HEK293 (cell line): ENCODE data around the gene CDK16.
A peak's percentile ranks its signal among the peaks of the same experiment; 100 is the strongest.

ENCODE experiments used
- CTCF ChIA-PET: fragments of 350-600 bp; formaldehyde crosslinking; extraction: SDS; loops from one replicate; lab custom pipeline; 2021; ENCODE audit warnings: antibody characterized with exemption; lab: Yijun Ruan, JAX
- POLR2A ChIA-PET: fragments of 300-600 bp; formaldehyde crosslinking; extraction: SDS; loops from one replicate; lab custom pipeline; 2020; ENCODE audit warnings: antibody characterized with exemption, inconsistent platforms; lab: Yijun Ruan, JAX
- H3K27ac ChIP-seq: fragments of 200-500 bp; sonication (Bioruptor generic); 2 replicates; pipeline ENCODE4 v1.5.1; 2014; ENCODE audit warnings: low read depth, low read length, control low read depth, inconsistent platforms; ENCODE audit errors: extremely low read depth
- H3K36me3 ChIP-seq, 2 experiments: fragments of 200-500 bp in 1 of 2; sonication (Bioruptor generic) in 1 of 2; 1 replicate in 1 of 2; 2 replicates in 1 of 2; pipeline ENCODE4 v1.5.1; 2014 to 2017; ENCODE audit warnings: inconsistent platforms in 2 of 2, low read length in 2 of 2; ENCODE audit not compliant: control insufficient read depth in 2 of 2, insufficient read depth in 1 of 2
- H3K4me1 ChIP-seq: fragments of 200-500 bp; sonication (Bioruptor generic); 2 replicates; pipeline ENCODE4 v1.5.1; 2014; ENCODE audit warnings: mild to moderate bottlenecking, low read length, inconsistent platforms; ENCODE audit not compliant: control insufficient read depth, insufficient read depth
- H3K4me3 ChIP-seq: 2 replicates; pipeline ENCODE4 v1.5.1; 2011; ENCODE audit warnings: low read depth, mild to moderate bottlenecking, control low read depth, low read length, moderate library complexity
- H3K9me3 ChIP-seq: fragments of 200-500 bp; sonication (Bioruptor generic); 2 replicates; pipeline ENCODE4 v1.5.1; 2014; ENCODE audit warnings: low read depth, low read length, inconsistent platforms; ENCODE audit not compliant: control insufficient read depth, insufficient read depth
- KLF16 ChIP-seq: fragments of 450-650 bp; formaldehyde crosslinking; IDR thresholded peaks from 2 replicates; pipeline ENCODE4 v1.5.1; 2017; ENCODE audit warnings: missing biosample characterization, missing genetic modification characterization
- SP2 ChIP-seq: fragments of 450-650 bp; formaldehyde crosslinking; IDR thresholded peaks from 2 replicates; pipeline ENCODE4 v1.5.1; 2016; ENCODE audit warnings: missing biosample characterization, missing genetic modification characterization
- ZBTB1 ChIP-seq: fragments of 450-650 bp; formaldehyde crosslinking; IDR thresholded peaks from 2 replicates; pipeline ENCODE4 v1.5.1; 2016; ENCODE audit warnings: missing biosample characterization, missing genetic modification characterization
- ZBTB10 ChIP-seq: fragments of 450-650 bp; formaldehyde crosslinking; IDR thresholded peaks from 2 replicates; pipeline ENCODE4 v1.5.1; 2016; ENCODE audit warnings: missing biosample characterization, missing genetic modification characterization
- ZBTB11 ChIP-seq: fragments of 450-650 bp; formaldehyde crosslinking; conservative IDR thresholded peaks from 2 replicates; pipeline ENCODE4 v1.5.1; 2016; ENCODE audit warnings: low read depth, missing biosample characterization, missing genetic modification characterization
- ZBTB20 ChIP-seq: fragments of 450-650 bp; formaldehyde crosslinking; IDR thresholded peaks from 2 replicates; pipeline ENCODE4 v1.5.1; 2016; ENCODE audit warnings: missing biosample characterization, missing genetic modification characterization
- ZFHX2 ChIP-seq: fragments of 450-650 bp; formaldehyde crosslinking; conservative IDR thresholded peaks from 2 replicates; pipeline ENCODE4 v1.5.1; 2016; ENCODE audit warnings: missing biosample characterization, missing genetic modification characterization
- ZNF394 ChIP-seq: fragments of 450-650 bp; formaldehyde crosslinking; IDR thresholded peaks from 2 replicates; pipeline ENCODE4 v1.5.1; 2016; ENCODE audit warnings: missing biosample characterization, missing genetic modification characterization, mild to moderate bottlenecking, moderate library complexity, borderline replicate concordance
- ZNF514 ChIP-seq: fragments of 450-650 bp; formaldehyde crosslinking; IDR thresholded peaks from 2 replicates; pipeline ENCODE4 v1.5.1; 2016; ENCODE audit warnings: missing biosample characterization, missing genetic modification characterization
- ZNF580 ChIP-seq: fragments of 450-650 bp; formaldehyde crosslinking; IDR thresholded peaks from 2 replicates; pipeline ENCODE4 v1.5.1; 2016; ENCODE audit warnings: missing biosample characterization, missing genetic modification characterization
- ZNF704 ChIP-seq: fragments of 450-650 bp; formaldehyde crosslinking; IDR thresholded peaks from 2 replicates; pipeline ENCODE4 v1.5.1; 2016; ENCODE audit warnings: missing biosample characterization, missing genetic modification characterization

Gene CDK16

GRCh38 chrX:47193475-47194193 lies 24.8 kb upstream of the CDK16 start, which contains the start of gene UBA1 (continued):
- peak; percentile 95 for TF ChIP-seq ZBTB20 (tag by site-specific recombination)
- TF ChIP-seq ZFHX2 (tag by site-specific recombination): peak; percentile 86
- TF ChIP-seq ZBTB1 (tag by site-specific recombination): peak; percentile 52; the same call in 1 of the 2 replicates
- no peak for TF ChIP-seq ZNF704 (tag by site-specific recombination)
- peak; percentile 39 for TF ChIP-seq ZBTB11 (tag by site-specific recombination)
- peak; percentile 61 for TF ChIP-seq ZNF580 (tag by site-specific recombination)
- peak; percentile 25; the same call in 1 of the 2 replicates for TF ChIP-seq ZNF394 (tag by site-specific recombination)
- TF ChIP-seq SP2 (tag by site-specific recombination): peak; percentile 59
- 0 out of 2 replicates have a peak, but pooled peaks have one; percentile 40 for TF ChIP-seq ZBTB10
- peak; percentile 14; the same call in 1 of the 2 replicates for TF ChIP-seq KLF16 (tag by site-specific recombination)
- TF ChIP-seq, all 188 proteins: peak for 52

- peak overlapping the region; percentile 97 for H3K4me3 ChIP-seq
- POLR2A ChIA-PET: interaction anchor here (0.6 to 4.1 kb wide), 5 partner anchors 24 to 119 kb away, joined by 3 to 20 read pairs (median 3); partner anchors contain the start of gene CDK16
- peak overlapping the region; percentile 90 for H3K27ac ChIP-seq
- no peaks in the 10 kb centered on the region for H3K9me3 ChIP-seq
- peaks cover 10% of the 10 kb centered on the region; the same call in 1 of the 2 replicates for H3K4me1 ChIP-seq
- CTCF ChIA-PET: interaction anchor here (0.6 to 3.2 kb wide), 8 partner anchors 11 to 612 kb away, joined by 3 to 35 read pairs (median 3); no protein-coding TSS in a partner anchor
- H3K36me3 ChIP-seq: peaks cover 4 to 44% of the 10 kb centered on the region in 2 experiments
- no peak for TF ChIP-seq ZNF514 (tag by site-specific recombination)
- TF ChIP-seq ZBTB10: 0 out of 2 replicates have a peak, but pooled peaks have one; percentile 2
Measured at GRCh38 chrX:47194194-47194787, 24.2 kb upstream of the CDK16 start.
